ENCODE measurements around the gene MRTFB.
"Not testable (repeated sequence)": the region's sequence is repeated elsewhere in the genome, so short reads cannot be mapped to it uniquely, and the experiment has no call there.

The MRTFB gene

GRCh38 chr16:14182999-14183398 lies 111.9 kb downstream of the MRTFB start:
- DNase-seq (ENCODE audit: low read depth in 3 of 3, low spot score in 1 of 3), result no peak

- not testable (repeated sequence) for DNase-seq (ENCODE audit: low read depth in 3 of 3, low spot score in 1 of 3)
Measured at GRCh38 chr16:14183962-14184361, 112.8 kb downstream of the MRTFB start.

- no peak for DNase-seq (ENCODE audit: low read depth in 3 of 3, low spot score in 1 of 3)
Measured at GRCh38 chr16:14186007-14186794, 115.1 kb downstream of the MRTFB start.

DNA sequence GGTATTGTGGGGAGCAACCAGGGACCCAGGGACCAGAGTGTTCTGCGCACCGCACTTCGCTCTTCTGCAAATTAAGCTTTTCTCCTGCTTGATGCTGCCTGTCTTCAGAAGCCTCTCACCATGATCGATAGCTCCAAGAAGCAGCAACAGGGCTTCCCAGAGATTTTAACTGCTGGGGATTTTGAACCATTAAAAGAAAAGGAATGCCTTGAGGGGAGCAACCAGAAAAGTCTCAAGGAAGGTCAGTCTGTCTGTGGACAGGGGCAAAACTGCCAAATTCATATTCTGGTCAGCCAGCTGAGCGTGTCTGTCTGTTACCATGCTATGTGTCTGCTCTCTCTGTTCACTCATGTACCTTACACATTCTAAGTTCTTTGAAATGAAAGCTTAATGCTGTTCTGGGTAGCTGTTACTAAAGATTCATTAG lies 115.7 kb downstream of the MRTFB start:
- no peak for DNase-seq (ENCODE audit: low read depth in 3 of 3, low spot score in 1 of 3)

DNA sequence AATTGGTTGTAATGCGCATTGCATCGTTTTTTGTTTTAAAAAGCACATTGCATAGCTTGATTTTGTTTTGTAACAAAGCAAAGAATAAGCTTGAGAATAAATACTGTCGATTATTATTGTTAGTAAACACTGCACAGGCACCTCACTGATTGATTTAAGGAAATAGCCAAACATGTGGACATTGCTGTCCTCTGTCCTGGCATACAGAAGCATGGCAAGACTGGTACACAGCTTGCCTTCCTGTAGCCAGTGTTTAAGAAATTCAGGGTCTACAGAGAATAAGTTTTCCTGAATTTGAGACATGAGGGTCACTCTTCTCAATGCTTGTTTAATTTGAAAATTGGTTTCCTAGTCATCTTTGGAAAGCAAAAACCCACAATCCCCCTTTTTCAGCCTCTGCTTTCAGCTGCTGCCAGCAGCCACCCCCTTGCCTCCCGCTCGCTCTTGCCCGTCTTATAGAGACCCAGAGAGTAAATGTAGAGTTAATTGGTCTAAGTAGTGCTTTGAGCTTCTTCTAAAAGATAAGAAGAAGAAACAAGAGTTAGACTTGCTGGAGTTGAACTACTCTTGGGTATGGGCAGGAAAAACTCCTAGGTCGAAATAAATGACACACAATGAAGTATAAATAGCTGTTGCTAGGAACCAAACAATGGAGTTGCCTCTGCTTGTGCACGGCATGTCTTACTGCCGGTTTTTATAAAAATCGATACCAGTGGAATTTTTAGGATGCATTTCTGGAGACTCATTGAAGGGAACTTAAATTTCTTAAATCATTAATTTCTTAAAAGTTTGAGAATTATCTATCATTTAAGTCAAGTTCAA lies 116.6 kb downstream of the MRTFB start:
- DNase-seq (ENCODE audit: low read depth in 3 of 3, low spot score in 1 of 3), result no peak

GRCh38 chr16:14193316-14193871 lies 122.3 kb downstream of the MRTFB start:
- DNase-seq (ENCODE audit: low read depth in 3 of 3, low spot score in 1 of 3), result no peak

DNA sequence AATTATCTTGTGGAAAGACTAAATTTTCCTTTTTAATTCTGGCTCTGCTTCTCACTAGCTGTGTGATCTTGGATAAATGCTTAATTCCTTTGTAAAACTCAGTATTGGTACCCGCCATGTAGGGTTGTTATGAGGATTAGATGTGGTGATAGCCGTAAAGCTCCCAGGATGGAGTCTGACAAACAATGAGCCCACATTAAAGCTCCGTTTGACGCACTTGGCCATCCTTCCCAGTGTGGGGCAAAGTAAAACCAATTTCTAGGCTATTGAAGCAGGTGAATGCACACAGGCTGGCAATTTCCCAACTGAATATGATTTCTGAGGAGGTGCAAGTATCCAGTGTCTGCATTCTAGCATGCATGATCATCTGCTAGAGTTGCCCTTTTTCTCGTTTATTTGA lies 123.6 kb downstream of the MRTFB start:
- no peak for DNase-seq (ENCODE audit: low read depth in 3 of 3, low spot score in 1 of 3)

DNA sequence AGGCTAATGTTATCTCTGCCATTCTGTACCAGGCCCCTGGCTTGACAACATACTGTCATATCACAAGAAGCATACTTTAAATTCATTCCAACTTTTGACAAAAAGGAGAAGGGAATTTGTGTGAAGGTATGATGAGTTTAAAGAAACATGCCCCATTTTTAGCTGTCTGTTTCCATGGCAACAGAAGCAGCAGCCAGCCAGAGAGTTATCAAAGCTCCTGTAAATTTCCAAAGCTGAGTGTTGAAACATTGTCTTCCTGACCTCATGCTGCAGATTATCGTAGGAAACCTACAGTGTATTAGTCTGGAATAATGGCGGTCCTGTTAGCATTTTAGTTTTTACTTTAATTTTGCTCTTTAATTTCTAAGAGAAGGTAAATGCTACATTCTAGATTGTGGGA lies 124.9 kb downstream of the MRTFB start:
- no peak for DNase-seq (ENCODE audit: low read depth in 3 of 3, low spot score in 1 of 3)

GRCh38 chr16:14196539-14196938 lies 125.4 kb downstream of the MRTFB start:
- no peak for DNase-seq (ENCODE audit: low read depth in 3 of 3, low spot score in 1 of 3)

GRCh38 chr16:14198012-14198411 lies 126.9 kb downstream of the MRTFB start:
- DNase-seq (ENCODE audit: low read depth in 3 of 3, low spot score in 1 of 3), result no peak

DNA sequence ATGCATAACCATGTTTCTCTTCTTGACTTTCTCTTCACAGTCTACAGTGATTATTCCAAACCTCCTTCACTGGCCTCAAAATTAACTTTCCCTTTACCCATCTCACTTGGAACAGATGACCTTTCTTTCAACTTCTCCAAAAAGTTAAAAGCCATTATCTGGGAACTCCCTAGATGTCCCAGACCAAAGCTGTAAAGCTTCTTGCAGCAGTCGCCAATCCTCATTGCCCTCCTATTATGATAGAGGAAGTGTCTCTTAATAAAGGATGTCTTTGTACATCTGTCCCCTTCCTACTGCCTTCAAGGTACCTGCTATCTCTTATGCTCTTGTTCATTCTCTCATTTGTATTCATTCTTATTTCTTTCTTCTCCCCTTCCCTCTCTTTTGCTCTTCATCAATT lies 127.5 kb downstream of the MRTFB start:
- DNase-seq (ENCODE audit: low read depth in 3 of 3, low spot score in 1 of 3), result no peak

DNA sequence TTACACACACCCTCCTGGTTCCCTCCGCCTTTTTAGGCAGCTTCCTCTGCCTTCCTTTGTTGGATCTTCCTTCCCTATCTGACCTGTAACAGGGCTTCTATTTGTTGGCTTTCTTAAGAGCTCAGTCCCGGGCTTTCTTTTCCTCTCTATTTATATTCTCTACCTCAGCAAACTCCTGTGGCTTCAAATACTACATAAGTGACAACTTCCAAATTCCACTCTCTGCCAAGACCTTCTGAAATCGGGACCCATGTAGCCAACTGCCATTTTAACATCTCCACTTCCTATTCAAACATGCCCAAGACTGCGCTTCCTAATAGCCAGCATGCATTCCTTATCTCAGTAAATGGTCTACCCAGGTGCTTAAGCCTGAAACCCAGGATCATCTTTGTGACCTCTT lies 128.1 kb downstream of the MRTFB start:
- DNase-seq (ENCODE audit: low read depth in 3 of 3, low spot score in 1 of 3), result no peak

DNA sequence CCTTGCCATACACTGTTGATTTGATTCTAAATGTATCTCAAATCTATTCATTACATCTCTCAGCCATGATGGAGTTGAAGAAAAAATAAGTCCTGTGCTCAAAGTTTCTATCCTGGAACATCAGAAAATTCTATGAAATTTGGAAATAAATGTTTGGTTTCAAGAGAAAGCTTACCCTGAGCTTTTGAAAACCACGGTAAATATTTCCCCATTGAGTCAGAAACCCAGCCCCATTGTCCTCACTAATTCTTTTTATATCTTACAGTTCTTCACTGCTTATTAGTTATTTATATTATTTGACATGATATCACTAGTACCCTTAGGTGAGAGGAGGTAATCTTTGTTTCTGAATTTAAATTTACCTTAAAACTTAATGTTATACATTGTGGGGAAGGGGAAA lies 128.5 kb downstream of the MRTFB start:
- DNase-seq (ENCODE audit: low read depth in 3 of 3, low spot score in 1 of 3), result no peak

DNA sequence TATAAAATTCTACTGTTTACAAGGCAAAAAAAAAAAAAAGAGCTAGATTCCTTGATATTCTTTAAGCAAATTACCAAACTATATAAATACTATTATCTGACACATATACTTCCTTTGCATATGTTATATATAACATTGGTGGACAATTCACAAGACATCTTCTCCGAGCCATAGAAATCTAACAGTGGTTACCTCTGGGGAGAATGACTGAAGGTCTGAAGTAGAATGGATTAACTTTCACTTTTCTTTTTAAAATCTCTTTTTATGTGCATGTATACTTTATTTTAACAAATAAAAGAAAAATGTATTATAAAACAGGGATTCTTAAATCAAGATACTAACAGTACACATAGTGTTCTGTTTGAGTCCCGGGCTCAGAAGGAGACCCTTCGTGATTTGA lies 131.0 kb downstream of the MRTFB start:
- DNase-seq (ENCODE audit: low read depth in 3 of 3, low spot score in 1 of 3), result no peak

- no peak for DNase-seq (ENCODE audit: low read depth in 3 of 3, low spot score in 1 of 3)
Measured at GRCh38 chr16:14202697-14203096, 131.6 kb downstream of the MRTFB start.

- no peak for DNase-seq (ENCODE audit: low read depth in 3 of 3, low spot score in 1 of 3)
Measured at GRCh38 chr16:14203166-14203565, 132.0 kb downstream of the MRTFB start.

GRCh38 chr16:14205666-14206065 lies 134.5 kb downstream of the MRTFB start:
- DNase-seq (ENCODE audit: low read depth in 3 of 3, low spot score in 1 of 3), result no peak

DNA sequence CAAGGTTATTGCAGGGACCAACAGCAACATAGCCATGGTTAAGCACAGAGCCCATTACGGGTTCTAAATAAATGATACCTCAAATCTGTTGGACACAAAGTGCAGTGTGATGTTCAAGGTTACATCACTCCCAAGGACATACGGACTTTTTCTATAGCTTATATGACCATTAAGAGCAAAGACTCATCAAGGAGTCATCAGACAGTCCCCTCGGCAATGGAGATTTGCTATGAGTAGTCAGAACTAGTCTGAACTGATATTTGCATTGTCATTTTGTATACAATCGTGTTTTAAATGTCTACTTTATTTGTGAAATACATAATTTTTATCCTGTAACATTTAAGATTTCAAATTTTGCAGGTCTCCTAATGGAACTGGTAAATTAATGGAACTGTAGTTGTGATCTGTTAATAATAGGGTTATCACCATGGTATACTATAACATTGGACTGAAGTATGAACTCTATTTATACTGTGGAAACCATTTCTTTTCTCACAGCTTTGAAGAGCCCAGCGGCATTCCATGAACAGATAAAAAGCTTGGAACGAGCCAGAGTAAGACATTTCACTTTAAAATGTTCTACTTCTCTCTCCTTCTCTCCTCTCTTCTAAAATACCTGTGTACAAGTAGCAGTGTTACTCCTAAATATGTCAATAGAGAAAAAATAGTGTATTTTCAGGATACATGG lies 140.9 kb downstream of the MRTFB start:
- no peak for DNase-seq (ENCODE audit: low read depth in 3 of 3, low spot score in 1 of 3)

DNA sequence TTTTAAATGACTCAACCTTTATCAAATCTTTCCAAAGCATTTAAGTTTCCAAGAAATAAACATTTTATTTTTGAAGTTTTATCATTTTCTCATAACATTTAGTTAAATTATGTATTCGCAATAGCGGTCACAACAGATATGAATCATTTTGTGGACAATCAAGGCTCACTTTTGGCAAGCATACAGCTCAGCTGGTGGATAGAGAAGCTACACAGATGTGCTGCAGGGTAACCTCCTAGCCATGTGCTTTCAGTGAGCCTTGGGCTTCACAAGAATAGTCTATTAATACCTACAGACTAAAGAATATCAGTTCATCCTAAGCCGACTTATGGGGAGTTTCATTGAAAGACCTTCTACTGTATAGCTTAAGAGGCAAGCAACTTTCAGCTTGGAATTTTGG lies 144.8 kb downstream of the MRTFB start:
- no peak for DNase-seq (ENCODE audit: low read depth in 3 of 3, low spot score in 1 of 3)

DNA sequence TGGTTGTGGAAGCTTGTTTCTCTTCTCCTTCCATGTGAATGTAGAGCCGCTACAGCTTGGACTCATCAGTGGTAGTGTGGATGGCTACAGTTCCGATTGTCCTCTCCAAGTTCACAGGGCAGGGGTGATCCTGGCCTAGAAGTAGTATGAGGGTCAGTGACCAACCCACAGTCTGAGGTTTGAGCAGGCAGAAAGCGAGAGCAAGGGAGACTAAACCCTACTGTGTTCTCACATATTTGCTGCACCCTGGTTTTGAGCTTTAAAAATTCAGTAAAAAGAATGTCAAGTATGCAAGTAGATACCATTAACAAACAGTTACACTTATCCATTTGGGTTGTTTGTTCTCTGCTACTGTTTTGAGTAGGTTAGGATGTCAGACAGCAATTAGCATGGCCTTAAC lies 148.9 kb downstream of the MRTFB start:
- no peak for DNase-seq (ENCODE audit: low read depth in 3 of 3, low spot score in 1 of 3)

GRCh38 chr16:14223632-14224031 lies 152.5 kb downstream of the MRTFB start:
- no peak for DNase-seq (ENCODE audit: low read depth in 3 of 3, low spot score in 1 of 3)

GRCh38 chr16:14225457-14225856 lies 154.3 kb downstream of the MRTFB start:
- DNase-seq (ENCODE audit: low read depth in 3 of 3, low spot score in 1 of 3), result no peak
